Activated effector memory CD4-positive, alpha-beta T cell treated with anti-CD3 and anti-CD28 coated beads, Interleukin-2, amount 50 U/mL, for 16 hours (primary cell): ENCODE results near the gene MPEG1.
A peak's percentile ranks its signal among the peaks of the same experiment; 100 is the strongest.

Experiments used
- DNase-seq: peaks from one replicate; pipeline ENCODE4 v3.0.0-alpha.2; 2020

Gene MPEG1

GRCh38 chr11:59218319-59218718, 5.6 kb upstream of the MPEG1 start:
- no peak for DNase-seq

DNA sequence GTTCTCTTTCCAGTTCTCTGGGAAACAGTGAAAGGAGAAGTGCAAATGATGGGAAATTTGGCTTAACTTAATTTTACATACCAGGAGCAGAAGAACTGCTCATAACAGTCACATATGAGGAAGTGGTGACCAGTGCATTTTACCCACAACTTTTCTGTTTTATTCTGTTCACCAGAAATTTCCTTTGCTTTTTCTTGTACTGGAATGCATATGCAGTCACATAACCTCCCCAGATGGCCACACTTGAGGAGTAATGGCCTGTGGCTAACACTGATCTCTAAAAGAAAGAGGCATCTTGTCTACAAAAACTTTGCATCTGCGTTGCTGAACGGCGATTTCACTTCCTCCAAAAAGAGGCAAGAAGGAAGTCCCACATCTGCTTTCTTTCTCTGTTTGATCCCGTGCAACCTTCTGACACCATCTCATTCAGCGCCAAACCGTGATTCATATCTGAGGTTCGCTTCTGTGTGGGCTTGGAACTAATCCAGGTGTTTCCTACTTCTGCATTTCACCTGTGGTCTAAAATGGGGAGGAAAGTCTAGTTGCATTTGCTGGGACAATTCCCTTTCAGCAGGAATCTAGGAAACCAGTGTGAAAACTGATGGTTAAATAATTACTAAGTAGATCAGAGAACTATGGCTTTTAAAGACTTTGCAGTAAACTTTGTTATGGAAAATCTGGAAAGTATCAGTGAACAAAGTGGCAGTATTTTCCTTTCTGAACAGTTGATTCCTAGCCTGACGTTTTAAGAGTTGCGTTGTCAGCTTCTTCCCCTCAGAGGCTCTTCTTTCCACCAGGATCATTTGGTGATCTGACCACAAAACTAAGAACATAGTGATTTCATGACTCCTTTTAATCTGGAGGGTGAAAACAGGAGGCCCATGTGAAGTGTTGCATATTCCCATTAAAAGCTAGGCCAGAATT, 4.2 kb upstream of the MPEG1 start:
- DNase-seq, result no peak

- no peak for DNase-seq
These were observed 1.6 kb upstream of the MPEG1 start for GRCh38 chr11:59214141-59214893.

GRCh38 chr11:59212222-59212621, 505 bp downstream of the MPEG1 start:
- no peak for DNase-seq

DNA sequence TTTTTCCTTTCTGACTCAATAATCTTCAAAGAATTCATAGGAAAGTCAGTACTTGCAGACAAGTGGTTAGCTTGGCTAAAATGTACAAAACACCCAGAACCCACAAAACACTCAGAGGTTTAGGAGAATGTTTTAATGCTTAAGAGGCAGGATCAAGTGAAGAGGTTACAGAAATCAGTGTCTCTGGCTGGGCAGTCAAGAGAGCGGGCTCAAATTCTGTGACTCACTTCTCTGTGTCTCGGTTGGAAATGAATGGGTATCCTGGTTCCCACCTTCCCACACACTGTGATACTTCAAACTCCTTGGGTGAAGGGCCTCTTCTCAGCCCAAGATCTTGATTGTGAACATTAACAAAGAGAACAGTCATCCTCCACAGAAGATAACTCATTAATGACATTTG, 3.8 kb downstream of the MPEG1 start:
- DNase-seq, result no peak

DNA sequence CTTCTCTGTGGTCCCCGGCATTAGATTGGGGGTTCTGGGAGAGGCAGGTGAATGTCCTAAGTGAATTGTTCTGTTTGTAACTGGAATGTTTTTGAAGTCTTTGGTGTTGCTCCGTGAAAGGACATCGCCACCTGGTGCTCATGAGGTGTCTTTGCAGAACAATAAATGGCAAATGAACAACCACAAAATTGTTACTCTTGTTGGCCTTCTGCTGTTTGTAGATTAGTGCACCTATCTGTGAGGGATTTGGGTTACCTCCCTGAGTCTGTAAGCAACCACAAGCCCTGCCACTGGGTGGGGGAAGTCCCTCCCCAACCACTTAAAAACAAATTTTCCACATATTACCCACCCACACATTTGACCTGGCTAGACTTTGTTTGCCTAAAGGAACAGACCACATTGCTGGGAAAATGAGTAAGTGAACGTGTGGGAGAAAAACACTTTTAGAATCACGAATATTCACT, 4.7 kb downstream of the MPEG1 start:
- DNase-seq, result peak; percentile 78

- no peak for DNase-seq
These were observed 6.1 kb downstream of the MPEG1 start for GRCh38 chr11:59206635-59207034.

DNA sequence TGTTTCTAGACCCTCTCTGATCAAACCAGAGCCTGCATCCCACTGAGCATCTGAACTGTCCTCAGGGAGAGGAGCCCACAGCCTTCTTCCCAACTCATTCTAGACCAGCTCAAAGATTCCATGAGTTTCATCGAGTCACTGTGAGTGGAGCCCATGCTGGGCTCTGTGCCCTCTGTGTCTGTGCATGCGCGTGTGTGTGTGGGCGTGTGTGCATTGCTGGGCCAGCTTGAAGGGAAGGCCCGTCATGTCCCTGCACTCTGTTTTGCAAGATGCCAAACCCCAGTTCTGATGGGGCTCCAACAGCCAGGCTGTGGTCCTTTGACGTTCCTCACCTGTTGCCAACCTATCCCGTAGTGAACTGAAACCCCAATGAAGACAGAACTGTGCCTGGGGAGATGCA, 7.1 kb downstream of the MPEG1 start:
- no peak for DNase-seq

DNA sequence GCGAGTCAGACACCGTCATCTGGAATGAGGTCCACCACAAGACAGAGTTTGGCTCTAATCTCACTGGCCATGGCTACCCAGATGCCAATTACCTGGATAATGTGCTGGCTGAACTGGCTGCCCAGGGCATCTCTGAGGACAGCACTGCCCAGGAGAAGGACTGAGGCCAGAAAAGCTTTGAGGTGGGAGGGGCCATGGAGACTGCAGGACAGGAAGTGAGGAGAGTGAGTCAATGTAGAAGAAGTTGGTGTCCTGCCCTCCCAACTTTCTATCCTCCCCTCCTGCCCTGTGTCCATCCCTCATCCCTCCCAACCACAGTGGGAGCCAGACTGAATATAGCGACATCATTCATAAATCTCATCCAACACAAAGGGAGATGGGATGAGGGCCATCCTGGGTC, 8.0 kb downstream of the MPEG1 start:
- no peak for DNase-seq

GRCh38 chr11:59201353-59201752, 11.4 kb downstream of the MPEG1 start:
- DNase-seq, result no peak

DNA sequence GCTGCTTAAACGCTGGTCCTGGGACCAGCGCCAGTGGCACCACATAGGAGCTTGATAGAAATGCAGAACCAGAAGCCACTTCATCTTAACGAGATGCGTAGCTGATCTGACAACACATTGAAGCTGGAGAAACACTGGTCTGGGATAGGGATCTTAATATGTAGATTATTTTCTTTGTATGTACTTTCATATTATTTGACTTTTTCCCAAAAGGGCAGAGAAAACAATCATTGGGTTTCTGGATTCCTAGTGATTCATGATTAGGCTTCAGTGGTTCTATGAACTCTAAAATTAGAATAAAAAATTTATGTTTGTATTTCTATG, 12.3 kb downstream of the MPEG1 start:
- DNase-seq, result no peak

DNA sequence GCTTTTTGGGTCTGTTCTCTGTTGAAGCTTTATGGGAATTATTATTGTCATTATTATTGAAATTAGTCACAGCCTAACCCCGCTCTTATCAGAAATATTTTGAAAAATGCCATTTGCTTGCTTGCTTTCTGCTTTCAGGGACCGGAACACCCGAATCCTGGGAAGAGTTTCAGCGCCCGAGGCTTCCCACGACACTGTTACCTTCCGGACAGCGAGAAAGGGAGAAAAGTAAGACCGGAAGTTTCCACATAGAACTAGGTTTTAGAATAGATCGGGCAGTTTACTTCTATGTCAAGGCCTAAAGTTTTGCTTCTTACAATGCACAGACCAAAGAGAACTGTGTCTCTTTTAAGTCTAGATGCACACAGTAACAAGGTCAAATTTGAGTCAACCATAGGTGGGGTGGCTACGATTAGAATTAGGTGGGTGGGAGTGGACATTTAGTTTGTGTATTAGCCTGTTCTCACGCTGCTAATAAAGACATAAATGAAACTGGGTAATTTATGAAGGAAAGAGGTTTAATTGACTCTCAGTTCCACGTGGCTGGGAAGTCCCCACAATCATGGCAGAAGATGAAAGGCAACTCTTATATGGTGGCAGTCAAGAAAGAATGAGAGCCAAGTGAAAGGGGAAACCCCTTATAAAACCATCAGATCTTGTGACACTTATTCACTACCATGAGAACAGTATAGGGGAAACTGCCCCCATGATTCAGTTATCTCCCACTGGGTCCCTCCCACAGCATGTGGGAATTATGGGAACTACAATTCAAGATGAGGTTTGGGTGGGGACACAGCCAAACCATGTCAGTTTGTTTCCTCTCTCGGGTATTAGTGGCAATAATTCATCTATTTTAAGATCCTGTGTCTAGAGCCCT, 12.9 kb downstream of the MPEG1 start:
- no peak for DNase-seq

GRCh38 chr11:59198726-59199125, 14.0 kb downstream of the MPEG1 start:
- DNase-seq, result no peak

DNA sequence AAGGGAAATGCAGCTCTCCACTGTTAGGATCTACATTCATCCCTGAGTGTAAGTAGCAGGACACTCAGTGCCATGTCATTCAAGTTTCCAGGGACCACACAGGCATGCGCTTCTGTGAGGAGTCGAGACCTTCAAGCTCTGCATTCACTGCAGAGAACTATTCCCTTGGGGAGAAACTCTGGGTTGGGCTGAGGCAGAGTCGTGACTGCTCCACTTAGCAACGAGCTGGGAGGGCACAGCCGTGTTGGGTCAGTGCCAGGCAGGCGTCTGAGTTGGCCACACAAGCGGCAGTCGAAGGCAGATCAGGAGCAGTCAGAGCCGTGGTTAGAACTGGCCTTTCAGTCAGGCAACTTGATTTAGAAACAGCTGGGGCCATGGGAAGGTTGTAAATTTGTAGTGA, 14.7 kb downstream of the MPEG1 start:
- DNase-seq, result no peak

DNA sequence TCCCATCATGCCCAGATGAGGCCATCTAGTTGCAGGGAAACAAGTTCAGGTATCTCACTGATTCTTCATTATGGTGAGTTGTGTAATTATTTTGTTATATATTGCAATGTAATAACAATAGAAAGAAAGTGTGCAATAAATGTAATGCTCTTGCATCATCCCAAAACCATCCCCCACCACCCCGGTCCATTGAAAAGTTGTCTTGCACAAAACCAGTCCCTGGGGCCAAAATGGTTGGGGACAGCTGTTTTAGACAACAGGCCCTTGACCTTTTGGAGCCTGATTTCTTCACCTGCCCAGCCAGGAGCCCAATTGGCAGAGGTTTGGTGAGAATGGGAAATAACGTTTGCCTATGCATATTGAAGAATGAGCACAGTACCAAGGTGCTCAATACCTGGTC, 15.9 kb downstream of the MPEG1 start:
- no peak for DNase-seq

DNA sequence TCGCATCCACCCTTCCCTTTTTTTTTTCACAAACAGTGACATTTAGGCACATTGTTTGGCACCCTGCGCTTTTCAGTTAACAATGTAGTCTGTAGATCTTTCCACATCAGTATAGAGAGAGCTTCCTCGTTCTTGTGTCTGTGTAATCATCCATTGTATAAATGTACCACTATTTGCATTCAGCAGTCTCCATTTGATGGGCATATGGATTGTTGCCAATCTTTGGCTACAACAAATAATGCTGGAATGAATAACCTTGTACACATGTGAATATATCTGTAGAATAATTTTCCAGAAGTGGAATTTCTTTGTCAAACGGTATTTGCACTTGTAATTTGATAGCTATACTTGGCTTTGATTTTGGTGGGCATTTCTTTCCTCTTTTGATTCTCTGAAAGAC, 17.1 kb downstream of the MPEG1 start:
- no peak for DNase-seq

- no peak for DNase-seq
These were observed 19.1 kb downstream of the MPEG1 start for GRCh38 chr11:59193587-59194130.

DNA sequence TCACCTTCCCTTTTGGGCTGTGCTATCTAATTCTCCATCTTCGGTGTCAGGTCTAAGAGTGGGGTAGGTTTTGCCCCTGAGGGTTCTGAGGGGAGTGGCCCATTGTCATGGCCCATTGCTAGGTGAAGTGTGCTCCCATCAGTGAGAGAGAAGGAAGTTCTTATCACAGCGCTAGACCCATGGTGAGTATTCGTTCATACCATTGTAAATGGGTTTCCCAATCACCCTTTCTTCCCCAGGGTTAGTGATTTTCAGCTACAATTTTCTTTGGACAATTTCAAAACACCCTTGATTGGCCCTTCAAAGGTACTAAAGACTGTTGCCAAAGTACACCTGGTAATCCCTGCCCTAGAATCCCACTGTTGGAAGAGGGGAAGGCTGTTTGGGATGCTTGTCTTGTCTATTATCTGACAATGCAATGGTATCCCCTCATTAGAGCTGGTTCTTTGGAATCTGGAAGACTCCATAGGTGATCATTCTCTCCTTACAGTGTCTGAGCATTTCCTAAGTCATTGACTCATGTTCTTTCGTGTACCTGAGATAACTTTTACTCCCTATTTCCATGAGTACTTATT, 20.2 kb downstream of the MPEG1 start:
- DNase-seq, result no peak

GRCh38 chr11:59191890-59192289, 20.8 kb downstream of the MPEG1 start:
- DNase-seq, result no peak

DNA sequence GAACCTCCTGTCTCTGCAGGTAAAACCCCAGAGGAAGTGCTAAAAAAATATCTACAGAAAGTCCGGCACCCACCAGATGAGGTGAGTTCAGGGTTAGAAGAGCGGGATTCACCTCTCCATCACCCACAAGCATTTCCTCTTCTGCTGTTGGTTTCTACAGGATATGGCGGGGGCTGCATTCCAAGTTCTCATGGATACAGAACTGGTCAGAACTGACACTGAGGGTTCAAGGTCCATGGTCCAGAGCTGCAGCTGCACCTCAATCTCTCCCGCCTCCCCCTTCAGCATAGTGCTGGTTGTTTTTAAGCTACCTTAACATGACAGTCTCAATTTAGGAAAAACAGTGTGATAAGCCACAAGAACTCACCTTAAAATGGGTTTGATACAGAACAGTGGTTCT, 21.6 kb downstream of the MPEG1 start:
- DNase-seq, result no peak

DNA sequence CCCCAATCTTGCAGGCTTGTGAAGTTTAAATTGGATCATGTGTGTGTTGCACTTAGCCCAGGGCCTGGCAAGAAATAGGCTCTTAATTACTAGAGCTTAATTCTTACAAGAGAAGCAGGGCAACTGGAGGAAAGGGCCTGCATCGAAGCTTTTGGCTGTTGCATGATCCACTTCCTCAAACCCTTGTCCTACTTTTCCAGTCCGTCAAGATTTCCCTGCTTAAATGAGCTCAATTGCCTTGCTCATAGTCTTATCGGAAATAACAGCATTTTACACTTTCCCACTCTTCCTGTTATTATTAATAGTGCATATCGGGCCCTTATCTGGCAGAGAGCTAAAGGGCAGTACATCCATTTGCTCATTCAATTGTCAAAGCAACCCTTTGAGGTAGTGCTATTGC, 22.7 kb downstream of the MPEG1 start:
- no peak for DNase-seq

DNA sequence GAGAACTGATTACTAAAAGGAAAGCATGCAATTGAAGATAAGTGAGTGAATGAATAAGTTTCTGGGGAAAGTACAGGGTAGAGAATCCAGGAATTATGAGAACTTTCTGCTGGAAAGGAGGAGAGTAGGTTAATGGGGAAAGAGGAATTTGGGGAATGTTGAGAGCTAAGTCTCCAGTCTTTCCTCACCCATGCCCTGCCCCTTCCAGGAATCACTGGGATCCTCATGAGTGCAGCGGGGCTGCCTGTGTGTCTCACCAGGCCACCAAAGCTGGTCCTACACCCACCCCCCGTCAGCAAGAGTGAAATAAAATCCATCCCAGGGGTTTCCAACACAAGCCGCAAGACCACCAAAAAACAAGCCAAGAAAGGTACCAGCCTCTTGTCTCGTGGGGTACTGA, 23.8 kb downstream of the MPEG1 start:
- no peak for DNase-seq

DNA sequence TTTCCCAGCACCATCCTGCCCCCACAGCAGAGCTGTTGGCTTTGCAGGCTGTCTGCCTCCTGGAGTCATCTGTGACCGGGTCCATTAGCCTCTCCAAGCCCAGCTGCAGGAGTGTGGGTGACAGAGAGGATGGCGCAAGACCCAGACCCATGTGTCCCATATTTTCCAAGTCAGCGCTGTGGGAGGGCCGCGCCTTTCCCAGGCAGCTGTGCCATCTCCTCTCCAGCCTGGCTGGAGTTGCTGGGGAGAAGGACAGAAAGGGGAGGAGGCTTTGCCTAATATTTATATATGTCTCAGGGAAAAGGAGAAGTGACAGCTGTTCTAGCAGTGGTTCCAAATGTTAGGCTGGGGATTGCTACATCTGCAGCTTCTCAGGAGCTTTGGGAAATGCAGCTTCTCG, 25.1 kb downstream of the MPEG1 start:
- no peak for DNase-seq
